AG04449 (cell line): ENCODE data around the gene RIMS1.

Source experiments
- CTCF ChIA-PET: fragments of 350-600 bp; formaldehyde crosslinking; extraction: SDS; loops from one replicate; lab custom pipeline; 2021; ENCODE audit warnings: antibody characterized with exemption; lab: Yijun Ruan, JAX
- POLR2A ChIA-PET: fragments of 400-600, 350-600 bp; formaldehyde crosslinking; extraction: SDS; loops from one replicate; lab custom pipeline; 2020; ENCODE audit warnings: antibody characterized with exemption, inconsistent platforms; lab: Yijun Ruan, JAX
- DNase-seq: peaks from one replicate; pipeline ENCODE4 v3.0.0-alpha.2; 2010; ENCODE audit warnings: low read depth, low spot score
- H3K4me3 ChIP-seq: 2 replicates; pipeline ENCODE4 v1.5.1; 2011; ENCODE audit warnings: low read depth, mild to moderate bottlenecking, control low read depth, low read length
- TF ChIP-seq, protein P1 (sequence below): IDR thresholded peaks from one replicate; pipeline ENCODE4 v1.5.1; 2011; ENCODE audit warnings: mild to moderate bottlenecking, moderate library complexity, low read length, control low read depth, inconsistent platforms; ENCODE audit not compliant: insufficient read depth; ENCODE audit errors: missing control alignments

Gene RIMS1

DNA sequence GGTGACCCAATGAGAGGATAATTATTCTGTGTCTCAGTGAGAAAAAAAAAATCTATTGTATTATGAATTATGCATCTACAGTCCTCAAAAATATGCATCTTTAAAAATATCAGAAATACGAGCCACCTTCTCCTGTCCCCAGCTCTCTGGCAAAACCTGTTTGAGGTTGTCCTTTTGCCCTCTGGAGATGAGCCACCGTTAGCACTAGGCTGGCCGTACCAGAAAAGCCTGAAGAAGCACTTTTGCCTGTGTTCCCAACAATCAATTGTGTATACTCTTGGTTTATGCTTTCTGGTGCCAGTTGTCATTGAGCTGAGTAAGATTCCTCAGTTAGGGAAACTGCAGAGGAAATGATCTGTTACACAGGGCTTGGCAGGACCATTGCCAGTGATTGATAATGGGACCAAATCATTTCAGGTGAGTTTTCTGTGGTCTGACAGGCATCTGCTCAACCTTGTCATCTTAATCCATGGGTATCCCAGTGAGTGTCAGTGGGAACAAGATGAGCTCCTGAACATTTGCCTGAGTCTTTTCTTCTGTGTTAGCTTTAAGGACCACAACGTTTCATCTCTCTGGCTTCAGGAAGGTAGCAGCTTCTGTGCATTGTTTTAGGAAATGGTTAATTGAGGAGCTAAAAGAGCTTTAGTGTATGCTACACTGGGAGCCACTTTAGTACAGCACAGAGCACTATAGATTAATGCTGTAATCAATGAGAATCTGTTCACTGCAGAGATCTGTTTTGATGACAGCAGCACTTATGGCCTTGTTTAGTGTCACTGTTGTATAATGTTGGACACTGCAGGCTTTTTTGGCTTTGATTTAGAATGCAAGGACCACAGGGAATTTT is 330.1 kb downstream of the RIMS1 start:
- CTCF ChIA-PET, result interaction anchor here (1.6 kb wide), 1 partner anchor 10 kb away, joined by 4 read pairs; no protein-coding TSS in a partner anchor
- DNase-seq, result no peak
- POLR2A ChIA-PET, result interaction anchor here (0.6 kb wide), 1 partner anchor 582 kb away, joined by 3 read pairs; no protein-coding TSS in a partner anchor
- TF ChIP-seq, protein P1, sequence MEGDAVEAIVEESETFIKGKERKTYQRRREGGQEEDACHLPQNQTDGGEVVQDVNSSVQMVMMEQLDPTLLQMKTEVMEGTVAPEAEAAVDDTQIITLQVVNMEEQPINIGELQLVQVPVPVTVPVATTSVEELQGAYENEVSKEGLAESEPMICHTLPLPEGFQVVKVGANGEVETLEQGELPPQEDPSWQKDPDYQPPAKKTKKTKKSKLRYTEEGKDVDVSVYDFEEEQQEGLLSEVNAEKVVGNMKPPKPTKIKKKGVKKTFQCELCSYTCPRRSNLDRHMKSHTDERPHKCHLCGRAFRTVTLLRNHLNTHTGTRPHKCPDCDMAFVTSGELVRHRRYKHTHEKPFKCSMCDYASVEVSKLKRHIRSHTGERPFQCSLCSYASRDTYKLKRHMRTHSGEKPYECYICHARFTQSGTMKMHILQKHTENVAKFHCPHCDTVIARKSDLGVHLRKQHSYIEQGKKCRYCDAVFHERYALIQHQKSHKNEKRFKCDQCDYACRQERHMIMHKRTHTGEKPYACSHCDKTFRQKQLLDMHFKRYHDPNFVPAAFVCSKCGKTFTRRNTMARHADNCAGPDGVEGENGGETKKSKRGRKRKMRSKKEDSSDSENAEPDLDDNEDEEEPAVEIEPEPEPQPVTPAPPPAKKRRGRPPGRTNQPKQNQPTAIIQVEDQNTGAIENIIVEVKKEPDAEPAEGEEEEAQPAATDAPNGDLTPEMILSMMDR, result no peak
- H3K4me3 ChIP-seq, result no peak overlapping the region

DNA sequence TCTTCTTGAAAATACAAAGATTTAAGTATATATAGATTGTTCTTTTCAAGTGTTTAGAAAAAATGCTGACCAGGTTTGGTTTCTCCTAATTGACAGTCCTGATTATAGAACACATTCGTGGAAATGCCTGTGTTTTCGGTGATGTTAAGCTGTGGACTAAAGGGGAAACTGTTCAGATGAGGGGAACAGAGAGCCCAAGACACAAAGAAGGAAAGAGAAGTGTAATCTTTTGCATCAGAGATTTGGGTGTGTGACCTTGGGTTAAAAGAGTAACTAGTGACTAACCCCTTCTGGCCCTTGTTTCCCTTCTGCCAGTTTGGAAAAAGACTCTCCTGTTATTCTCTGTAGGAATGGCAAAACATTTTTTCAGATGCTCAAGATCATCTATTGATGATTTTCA is 331.3 kb downstream of the RIMS1 start:
- CTCF ChIA-PET, result interaction anchor here (0.9 to 1.6 kb wide), 2 partner anchors 9 kb away, joined by 3 to 4 read pairs; no protein-coding TSS in a partner anchor
- DNase-seq, result no peak
- no peak overlapping the region for H3K4me3 ChIP-seq
- TF ChIP-seq, protein P1, result no peak
- POLR2A ChIA-PET, result no interaction called here

DNA sequence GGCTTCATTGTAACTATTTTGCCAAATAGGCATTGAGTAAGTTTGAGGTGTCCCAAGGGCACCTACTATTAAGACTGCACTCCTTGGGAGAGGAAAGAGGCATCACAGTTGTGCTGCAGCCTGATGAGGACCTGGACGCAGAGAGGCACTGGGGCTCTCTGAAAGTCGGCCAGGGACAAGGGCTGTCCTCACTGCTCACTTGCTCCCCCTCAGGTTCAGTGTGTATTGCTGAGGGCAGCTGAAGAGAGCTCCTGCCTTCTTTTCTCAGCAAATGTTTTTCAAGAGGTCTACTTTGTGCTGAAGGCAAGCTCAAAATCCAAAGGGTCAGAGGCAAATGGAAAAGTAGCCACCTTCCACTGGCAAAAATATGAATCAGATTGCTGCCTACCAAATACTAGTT is 331.8 kb downstream of the RIMS1 start:
- DNase-seq, result no peak
- ChIA-PET CTCF (interaction anchor here (0.9 kb wide), 1 partner anchor 9 kb away, joined by 3 read pairs; no protein-coding TSS in a partner anchor), POLR2A (no interaction called here)
- TF ChIP-seq, protein P1, result peak; percentile 67
- H3K4me3 ChIP-seq, result no peak overlapping the region

DNA sequence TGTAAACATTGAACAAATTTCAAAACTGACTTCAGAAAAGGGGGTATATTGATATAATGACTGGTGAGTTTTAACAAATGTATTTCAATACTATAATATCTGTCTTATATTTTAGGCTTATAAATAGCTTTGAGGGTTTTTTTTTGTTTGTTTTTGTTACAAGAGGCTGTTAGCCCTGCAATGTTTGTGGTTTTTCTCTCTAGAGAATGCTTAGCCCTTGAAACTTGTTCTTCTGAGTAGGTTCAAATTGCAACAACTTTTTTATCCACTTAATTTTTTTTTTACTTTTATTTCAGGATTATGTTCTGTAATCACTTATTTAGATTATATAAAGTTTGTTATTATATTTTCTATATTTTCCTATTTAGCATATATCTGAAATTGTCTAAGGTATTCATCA is 333.2 kb downstream of the RIMS1 start:
- TF ChIP-seq, protein P1, result no peak
- no peak overlapping the region for H3K4me3 ChIP-seq
- ChIA-PET POLR2A (no interaction called here), CTCF (no interaction called here)
- no peak for DNase-seq

DNA sequence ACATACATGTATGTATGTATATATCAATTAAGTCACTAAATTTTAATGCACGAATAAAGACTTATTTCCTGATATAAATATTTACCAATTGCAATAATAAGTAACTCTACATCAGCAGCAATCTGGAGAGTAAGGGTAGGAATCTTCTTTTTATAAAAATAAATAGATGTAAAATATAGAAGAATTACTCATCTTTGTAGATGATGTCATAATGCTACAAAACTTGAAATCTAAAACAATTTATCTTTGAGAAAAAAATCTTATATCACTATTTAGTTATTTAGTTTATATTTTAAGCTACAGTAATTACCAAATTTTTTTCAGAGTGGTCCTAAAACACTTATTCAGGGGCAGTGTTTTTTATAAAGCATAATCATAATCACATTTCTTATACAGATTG is 351.7 kb downstream of the RIMS1 start:
- TF ChIP-seq, protein P1, result no peak
- POLR2A ChIA-PET, result no interaction called here
- CTCF ChIA-PET, result interaction anchor here (1.2 kb wide), 1 partner anchor 14 kb away, joined by 6 read pairs; no protein-coding TSS in a partner anchor
- DNase-seq, result no peak
- no peak overlapping the region for H3K4me3 ChIP-seq

DNA sequence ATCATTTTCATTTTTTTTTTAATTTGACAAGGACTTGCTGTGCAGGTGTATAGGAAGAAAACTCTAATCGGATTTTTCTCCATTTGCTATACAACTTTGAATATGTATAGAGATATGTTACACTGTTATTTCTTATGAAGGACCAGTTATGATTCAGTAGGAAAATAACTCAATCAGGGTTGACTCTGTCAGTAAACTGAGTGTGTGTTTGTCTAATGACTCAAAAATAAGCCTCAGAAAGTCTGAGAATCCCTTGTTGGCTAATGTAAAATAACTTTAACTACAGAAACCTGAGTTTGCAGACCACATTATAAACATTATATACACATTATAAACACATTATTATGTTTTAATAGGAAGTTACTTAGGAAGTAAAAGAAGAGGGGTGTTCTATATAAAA is 352.6 kb downstream of the RIMS1 start:
- ChIA-PET CTCF (no interaction called here), POLR2A (no interaction called here)
- H3K4me3 ChIP-seq, result no peak overlapping the region
- no peak for DNase-seq
- TF ChIP-seq, protein P1, result no peak
